Mammary epithelial cell (primary cell): ENCODE measurements around the gene ACSBG1.

Experiments
- CTCF ChIP-seq, 2 donors: IDR thresholded peaks in 1 of 2; conservative IDR thresholded peaks in 1 of 2; 2 replicates each; pipeline ENCODE4 v1.5.1; 2011 to 2012; ENCODE audit warnings: inconsistent platforms in 2 of 2, low read length in 2 of 2, mild to moderate bottlenecking in 2 of 2, control low read depth in 1 of 2, low read depth in 1 of 2; ENCODE audit not compliant: insufficient read depth in 1 of 2; ENCODE audit errors: extremely low read depth in 1 of 2
- EZH2 ChIP-seq: IDR thresholded peaks from 2 replicates; pipeline ENCODE4 v1.6.1; 2012; ENCODE audit warnings: low read length, inconsistent platforms, borderline replicate concordance

- TF ChIP-seq CTCF (conservative IDR thresholded peaks at IDR 0.05 in 1 of 2, IDR thresholded peaks at IDR 0.05 in 1 of 2; ENCODE audit: extremely low read depth in 1 of 2, insufficient read depth in 1 of 2, low read depth in 1 of 2, low read length in 2 of 2) (no peak), EZH2 (peak; percentile 79)
Measured at GRCh38 chr15:78264304-78265136, 30.2 kb upstream of the ACSBG1 start, which contains the start of gene DNAJA4.
